NOMO-1 treated with dmso at 0.1 percent for 144 hours (cell line): Measurements from ENCODE around the gene GRID2.

Experiments
- DNase-seq: peaks from one replicate; lab custom pipeline; 2025; ENCODE audit not compliant: unreplicated experiment; lab: John Stamatoyannopoulos, UW

The GRID2 gene

DNA sequence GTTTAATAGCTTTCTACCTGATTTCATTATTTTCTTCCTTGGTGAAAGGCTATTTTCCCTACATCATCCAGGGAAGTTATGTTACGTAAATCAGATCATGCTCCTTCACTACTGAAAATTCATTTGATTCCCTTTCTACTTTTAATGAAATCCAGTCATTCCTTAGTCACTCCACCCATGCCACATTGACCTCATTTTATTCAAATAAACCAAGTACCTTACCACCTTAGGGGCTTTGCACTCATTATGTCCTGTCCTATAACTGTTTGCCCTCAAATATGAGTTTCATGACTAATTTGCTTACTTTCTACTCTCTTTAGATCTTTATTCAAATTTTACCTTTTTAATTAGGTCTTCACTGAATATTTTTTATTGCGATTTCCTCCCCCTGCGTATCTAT, 374.0 kb downstream of the GRID2 start:
- DNase-seq = no peak

DNA sequence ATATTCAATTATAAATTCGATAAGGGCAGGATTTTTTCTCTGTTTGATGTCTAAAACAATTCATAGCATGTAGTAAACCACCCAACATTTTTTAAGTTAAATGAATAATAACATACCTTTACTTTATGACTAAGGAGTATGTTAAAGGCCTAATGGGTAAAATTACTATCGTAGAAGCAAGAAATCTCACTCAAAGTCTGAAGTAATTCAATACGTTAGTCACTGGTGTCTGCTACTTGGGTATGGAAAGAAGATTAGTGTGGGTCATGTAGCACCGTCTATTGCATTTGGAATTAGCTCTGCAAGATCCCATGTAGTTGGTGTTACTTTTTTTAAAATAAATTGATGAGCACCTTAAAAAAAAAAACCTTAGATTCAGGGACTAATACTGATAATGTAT, 374.5 kb downstream of the GRID2 start:
- no peak for DNase-seq

DNA sequence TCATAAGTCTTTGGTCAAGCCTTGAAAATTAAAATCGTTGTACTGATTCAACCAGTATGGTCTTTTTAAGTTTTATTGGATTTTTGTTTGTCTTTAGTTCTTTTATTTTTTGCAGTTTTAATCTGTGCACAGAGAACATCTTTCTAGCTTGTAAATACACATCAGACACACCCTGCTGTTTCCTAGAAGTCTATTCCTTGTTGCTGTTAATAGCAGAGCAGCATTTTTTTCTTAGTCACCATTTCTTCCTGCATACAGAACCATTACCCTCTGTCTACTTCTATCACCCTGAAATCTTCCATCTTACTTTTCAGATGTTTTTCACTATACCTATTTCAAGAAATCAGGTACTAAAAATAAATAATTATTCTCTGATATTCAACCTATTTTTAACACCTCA, 375.4 kb downstream of the GRID2 start:
- DNase-seq = no peak

DNA sequence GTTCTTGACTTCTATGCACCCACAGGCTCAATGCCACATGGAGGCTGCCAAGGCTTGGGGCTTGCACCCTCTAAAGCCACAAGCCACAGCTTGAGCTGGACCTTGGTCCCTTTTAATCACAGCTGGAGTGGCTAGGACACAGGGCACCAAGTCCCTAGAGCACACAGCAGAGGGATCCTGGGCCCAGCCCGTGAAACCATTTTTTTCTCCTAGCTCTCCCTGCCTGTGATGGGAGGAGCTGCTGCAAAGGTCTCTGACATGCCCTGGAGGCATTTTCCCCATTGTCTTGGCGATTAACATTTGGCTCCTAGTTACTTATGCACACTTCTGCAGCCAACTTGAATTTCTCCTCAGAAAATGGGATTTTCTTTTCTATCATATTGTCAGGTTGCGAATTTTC, 410.9 kb downstream of the GRID2 start:
- no peak for DNase-seq

DNA sequence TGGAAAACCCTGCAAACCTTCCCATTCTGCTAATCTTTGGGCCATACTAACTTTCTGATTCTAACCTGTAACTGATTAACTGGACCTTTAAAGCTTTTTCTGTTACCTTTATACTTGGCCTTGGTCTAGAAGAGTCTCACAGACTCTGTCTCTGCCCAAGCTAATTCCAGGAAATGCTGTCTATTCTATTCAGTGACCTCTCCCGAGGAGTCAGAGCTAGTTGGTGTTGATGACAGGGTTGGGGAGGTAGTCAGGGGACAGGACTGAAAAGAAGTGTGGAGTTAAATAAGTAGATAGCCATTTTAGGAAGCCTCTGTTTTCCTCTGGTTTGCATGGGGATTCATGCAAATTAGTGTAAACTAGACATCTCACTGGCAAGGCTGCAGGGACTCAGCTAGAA, 429.5 kb downstream of the GRID2 start:
- no peak for DNase-seq

DNA sequence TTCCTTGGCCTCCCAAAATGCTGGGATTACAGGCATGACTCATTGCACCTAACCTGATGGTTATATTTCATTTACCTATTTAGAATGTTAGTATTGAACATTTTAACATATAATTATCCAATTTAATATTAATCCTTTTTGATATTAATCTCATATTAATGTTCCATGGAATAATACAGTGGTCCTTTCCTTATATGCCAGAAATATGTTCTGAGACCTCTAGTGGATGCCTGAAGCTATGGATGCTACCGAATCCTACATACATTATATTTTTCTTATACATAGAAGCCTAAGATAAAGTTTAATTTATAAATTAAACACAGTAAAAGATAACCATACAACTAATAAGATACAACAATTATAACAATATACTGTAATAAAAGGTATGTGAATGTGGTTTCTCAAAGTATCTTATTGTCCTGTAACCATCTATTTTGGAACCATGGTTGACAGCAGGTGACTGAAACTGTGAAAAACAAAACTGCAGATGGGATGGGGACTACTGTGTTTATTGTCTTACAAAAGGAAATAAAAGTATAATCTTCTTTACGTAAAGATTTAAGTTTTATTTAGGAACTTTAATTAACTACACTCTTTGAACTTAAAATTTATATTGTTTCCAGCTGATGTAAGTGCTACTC, 431.4 kb downstream of the GRID2 start:
- no peak for DNase-seq

DNA sequence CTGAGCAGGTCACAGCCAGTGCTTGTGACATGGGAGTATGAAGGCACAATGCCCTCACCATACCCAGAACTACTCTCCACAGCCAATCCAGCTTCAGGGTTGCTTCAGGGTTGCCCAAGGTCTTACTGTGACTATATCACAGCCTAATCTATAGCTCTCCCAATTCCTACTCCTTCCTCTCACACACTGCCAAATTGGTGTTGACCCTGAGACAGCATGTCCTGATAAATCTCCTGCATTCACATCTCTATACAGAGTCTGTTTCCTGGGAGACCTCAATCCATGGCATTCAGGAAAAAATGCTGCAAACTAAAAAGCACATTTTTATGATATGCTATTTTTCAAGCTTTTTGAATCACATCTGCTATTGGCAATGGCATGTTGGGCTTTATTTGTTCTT, 456.7 kb downstream of the GRID2 start:
- no peak for DNase-seq

DNA sequence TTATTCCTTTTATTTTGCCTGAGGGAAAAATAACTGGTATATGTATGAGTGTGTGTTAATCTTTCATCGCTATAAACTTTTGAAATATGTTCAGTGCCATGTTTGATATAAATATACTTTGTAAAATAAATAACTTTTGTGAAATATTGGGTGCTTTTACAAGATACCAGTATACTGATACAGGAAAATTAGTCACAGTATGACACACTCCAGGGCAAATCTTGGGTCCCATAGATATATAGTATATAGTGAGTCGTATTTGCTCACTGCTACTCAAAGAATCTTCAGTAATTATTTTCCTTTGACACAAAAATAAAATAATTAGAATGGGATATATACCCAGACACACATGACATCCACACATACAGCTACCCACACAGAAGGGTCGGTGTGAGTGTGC, 472.3 kb downstream of the GRID2 start:
- DNase-seq = no peak

DNA sequence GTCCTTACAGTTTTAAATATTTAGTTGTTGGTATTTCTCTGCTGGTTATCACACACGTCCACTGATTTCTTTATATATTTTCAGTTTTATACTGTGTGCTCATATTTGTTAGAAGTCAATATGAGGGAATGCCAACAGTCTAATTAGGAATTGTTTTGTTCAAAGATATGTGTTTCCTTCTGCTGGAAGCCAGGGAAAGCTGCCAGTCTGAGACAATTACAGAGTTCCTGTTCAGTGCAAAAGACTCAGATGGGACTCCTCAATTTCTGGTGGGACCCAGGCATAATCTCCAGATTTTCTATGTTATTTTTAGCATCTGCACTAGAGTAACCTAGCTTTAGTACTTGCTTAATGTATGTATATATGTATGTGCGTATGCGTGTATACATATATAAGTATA, 486.0 kb downstream of the GRID2 start:
- no peak for DNase-seq

DNA sequence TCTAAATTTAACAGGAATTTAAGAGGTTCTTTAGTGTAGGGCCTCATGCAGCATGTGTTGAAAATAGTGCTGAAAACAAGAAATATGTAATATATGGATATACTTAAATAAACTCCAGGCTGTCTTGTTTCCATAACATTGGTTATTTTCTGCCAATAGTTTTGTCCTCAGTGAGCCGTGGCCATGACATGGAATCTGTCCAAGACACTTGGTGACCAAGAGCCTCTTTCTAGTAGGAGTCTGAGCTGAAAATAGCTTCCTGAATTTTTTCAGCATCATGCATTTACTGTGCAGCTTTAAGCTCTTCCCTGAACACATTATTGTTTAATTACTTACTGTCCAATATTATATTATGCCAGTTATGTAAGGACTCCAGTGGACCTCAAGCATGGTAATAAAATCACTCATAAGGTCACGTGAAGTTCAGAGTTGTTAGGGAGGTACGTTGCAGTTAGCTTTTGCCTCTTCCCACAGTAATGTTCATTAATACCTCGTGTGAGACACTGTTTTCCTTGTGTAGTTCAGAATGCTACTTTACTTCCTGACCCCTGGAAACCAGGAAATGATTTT, 488.2 kb downstream of the GRID2 start:
- no peak for DNase-seq

DNA sequence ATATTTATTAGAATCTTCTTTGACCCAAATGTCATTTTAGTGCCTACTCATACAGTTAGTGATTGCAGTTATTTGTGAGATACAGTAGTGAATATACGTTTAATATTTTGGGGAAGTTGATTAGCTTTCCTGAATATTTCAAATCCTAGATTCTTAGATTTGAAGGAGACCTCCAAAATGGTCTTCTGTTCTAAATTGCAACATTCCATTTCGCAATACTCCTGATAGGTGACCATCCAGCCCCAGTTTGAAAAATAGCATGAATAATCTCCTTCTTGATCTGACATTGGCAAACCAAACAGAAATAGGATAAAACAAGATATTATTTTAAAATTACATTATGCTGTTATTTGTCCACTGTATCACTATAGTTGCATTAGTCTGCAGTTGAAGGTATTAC, 505.6 kb downstream of the GRID2 start:
- DNase-seq = no peak

DNA sequence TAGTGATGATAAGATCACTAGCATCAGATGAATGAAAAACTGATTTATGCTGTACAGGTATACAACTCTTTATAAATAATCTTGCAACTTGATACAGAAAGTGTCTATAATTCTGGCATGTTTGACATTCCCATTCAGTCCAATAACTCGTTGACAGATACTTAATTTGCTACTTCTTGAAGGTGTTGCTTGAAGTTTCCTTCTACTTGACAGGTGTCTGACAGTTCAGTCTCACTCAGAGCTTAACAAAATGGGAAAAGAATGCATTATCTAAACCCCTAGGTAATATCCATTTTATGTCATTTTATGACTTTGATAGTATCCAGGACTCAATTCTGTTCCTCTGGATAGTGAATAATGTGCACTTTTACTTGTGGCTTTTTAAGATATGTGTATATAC, 508.9 kb downstream of the GRID2 start:
- DNase-seq = no peak

DNA sequence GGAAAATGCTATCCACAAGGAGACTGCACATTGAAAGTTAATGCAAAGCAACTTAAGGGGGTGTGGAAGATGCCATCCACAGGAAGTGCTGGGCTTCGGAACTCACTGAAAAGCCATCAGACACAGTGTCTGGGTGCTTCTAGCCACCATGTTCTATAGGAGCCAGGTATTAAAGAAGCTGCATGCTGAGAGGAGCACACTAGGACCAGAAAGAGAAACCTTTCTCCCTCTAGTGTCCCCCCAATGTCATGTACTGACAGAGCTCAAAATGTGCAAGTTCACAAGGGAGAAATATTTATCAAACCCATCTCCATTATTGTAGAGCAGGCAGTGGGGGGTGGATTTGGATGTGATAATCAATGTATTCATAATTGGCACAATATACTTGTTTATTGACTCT, 510.9 kb downstream of the GRID2 start:
- DNase-seq = no peak

DNA sequence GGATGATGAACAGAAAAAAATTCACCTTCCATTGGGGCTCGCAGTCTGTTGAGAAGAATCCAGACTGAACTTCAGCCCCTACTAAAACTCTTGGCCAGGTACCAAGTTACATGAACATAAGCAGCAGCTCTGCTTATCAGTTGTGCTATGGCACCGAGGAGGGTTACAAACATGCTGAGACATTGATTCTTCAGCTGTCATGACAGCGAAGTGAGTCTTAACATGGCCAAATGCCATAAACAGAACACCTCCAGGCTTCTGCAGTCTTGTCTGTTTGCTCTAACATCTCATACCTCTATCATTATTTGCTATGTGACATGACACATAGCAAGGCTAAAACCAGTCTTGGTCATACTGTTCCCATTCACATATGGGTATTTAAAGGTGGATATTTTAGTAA, 521.5 kb downstream of the GRID2 start:
- no peak for DNase-seq

DNA sequence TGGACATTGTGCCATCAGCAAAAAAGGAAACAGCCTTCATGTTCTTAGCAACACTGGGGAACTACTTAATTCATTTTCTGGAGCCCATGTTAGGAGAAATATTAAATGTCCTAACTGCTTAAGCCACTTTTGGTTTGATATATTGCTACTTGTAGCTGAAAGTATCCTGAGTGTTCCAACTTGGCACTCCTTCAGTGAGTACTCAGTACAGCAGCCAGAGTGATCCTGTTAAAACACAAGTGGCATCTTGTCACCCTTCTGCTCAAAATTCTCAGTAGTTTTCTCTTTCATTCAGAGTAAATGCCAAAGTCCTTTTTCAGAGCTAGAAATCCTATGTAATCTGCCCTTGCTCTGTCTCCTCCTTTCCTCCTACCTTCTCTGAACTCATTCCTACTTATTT, 522.0 kb downstream of the GRID2 start:
- DNase-seq = no peak

DNA sequence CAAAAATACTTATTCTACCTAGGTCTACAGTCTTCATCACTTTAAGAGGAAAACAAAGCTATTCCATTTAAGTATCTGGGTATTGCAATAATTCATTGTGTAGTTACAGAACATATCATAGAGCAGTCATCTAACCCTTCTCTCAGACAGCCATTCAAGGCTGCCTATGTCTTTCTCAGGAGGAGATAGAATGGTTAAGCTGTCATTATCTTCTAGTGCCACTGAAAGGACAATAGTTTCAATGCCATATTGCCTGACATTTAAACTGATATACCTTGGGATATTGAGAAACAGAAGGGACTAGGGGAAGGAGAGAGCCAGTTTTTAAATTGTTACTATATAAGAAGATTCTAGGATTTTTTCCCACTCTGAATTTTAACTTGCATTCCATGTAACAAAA, 527.0 kb downstream of the GRID2 start:
- DNase-seq = no peak

DNA sequence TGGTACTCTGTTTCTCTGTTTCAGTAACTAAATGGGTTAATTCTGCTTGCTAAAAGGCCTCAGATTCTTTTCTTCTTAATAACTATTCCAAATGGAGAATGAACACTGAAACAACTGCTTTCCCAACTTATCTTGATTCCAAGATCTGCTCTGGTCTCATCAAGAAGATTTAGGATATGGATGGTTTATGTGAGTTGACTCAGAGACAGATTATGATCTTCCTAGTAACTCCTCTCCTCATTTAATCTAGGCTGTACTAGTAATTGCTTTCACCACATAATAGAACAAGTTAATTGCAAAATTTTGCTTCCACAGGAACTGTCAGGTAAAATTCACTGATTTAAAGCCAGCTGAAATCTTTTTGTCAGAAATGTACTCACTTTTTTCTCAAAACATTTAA, 537.1 kb downstream of the GRID2 start:
- DNase-seq = no peak

DNA sequence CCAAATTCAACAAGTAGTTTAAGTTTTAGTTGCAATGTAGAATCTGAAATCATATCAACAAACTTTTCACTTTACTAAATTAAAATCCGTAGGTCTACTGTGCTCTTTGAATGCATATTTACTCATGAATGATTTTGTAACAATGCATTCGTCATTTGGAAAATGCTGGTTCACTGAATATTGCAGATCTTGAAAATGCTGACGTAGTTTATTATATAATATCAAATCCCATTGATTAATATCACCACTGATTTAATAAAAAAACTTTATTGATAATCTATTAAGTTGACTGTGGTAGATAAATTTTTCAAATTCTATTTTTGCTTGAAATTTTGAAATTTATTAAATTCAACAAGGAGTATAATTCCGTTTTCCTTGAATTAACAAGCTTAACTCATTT, 540.0 kb downstream of the GRID2 start:
- no peak for DNase-seq

DNA sequence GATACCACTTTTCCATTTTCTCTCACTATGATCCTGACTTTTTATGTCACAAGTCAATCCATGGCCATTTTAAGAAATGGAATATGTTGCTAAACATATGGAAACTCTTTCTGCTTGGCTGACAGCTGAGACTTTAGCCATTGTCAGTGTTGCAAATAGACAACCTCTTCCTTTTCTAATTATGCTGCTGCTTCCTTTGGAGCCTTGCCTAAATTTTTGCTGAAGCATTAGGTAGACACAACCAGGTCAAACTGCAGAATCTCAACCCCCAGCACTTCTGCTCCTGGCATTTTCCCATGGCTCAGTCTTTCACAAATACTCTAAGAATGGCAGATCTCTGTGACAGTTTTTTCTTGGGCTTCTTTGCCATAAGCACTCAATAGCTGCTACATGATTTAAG, 543.3 kb downstream of the GRID2 start:
- no peak for DNase-seq

DNA sequence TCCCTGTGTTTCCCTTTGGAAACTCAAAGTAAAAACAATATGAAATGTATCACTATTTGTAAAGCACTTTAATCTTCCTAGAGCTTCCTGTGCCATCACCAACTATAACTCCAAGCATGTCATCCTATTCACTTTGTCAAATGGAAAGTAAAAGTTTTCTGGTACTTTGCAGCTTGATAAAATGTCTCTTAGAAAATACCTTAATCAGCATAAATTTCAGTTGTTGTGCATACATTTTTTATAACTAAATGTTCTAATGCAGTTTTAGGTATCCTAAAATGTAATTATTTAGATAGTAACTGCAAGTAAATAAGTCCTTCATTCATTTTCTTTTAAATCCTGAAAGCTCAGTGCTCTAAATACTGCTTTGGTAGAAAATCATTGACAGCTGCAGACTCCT, 558.7 kb downstream of the GRID2 start:
- no peak for DNase-seq

DNA sequence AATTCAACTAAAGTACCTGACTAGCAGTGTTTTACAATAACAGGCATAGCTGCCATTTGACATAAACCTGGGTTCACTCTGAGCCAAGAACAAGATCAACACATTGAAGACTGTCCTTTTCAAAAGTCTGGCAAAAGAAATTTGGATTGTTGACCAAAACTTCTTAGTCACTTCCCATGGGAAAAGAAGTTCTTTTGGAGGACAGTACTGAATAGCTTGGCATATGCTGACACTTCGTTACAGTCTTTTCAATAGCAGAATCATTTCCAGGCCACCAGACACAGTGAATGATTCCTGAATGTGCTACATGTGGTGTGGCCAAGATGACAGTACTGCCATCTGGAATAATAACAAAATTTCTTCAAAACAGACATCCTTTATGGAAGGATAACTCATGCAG, 560.3 kb downstream of the GRID2 start:
- no peak for DNase-seq

DNA sequence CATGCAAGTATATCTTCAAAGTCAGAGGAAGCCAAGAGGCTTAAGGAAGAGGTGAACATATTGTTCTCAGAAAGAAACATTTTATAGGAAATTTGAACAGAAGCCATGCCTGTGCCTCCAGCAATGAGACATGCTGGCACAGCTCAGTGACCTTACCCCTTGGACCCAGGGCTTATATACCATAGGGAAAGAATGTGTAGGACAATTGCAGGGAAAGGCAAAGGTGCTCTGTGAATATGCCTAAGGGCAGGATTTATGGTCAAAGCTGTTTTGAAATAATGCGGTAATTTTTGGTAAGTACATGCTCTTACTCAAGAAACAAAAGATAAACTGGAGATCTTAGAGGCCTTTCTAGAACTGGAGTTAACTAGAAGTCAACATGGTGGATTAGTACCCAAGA, 568.8 kb downstream of the GRID2 start:
- DNase-seq = no peak

DNA sequence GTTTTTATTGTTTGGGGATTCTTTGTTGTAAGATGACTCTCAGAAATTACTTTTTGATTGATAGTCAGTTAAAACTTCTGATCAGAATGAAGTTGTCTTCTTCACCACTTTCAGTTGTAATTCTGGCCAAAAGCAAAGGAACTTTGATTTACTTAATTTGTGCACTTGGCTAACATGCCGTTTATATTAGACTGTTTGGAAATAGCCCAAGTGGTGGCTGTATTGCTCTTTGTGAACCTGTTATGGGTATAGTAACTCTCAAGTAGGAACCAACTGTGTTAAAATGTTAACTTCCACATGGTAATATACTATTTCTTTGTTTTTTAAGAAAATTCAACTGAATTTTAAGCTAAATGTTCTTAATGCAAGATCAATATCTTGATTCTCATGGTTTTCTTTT, 581.9 kb downstream of the GRID2 start:
- DNase-seq = no peak
